Activated CD4-positive, alpha-beta T cell treated with anti-CD3 and anti-CD28 coated beads, Interleukin-2, amount 50 U/mL, for 24 hours (primary cell): ENCODE measurements around the gene MCF2L.
A peak's percentile ranks its signal among the peaks of the same experiment; 100 is the strongest.

ENCODE experiments used
- DNase-seq, 2 donors: peaks; one replicate each; pipeline ENCODE4 v3.0.0-alpha.2; 2020; ENCODE audit warnings: low read depth in 1 of 2, low spot score in 1 of 2

MCF2L gene

GRCh38 chr13:112963641-112964040 lies 5.4 kb upstream of the MCF2L start:
- DNase-seq = no peak

GRCh38 chr13:112964971-112965492 lies 4.0 kb upstream of the MCF2L start:
- no peak for DNase-seq

GRCh38 chr13:112965573-112966115 lies 3.4 kb upstream of the MCF2L start:
- no peak for DNase-seq

GRCh38 chr13:112966776-112967175 lies 2.2 kb upstream of the MCF2L start:
- DNase-seq = no peak

- DNase-seq = no peak
These were observed 1.2 kb upstream of the MCF2L start for GRCh38 chr13:112967686-112968379.

- DNase-seq = peak in 1 of 2 donors; percentile 9
These were observed 569 bp upstream of the MCF2L start for GRCh38 chr13:112968380-112968909.

- no peak for DNase-seq
These were observed 801 bp downstream of the MCF2L start for GRCh38 chr13:112969692-112970338.

GRCh38 chr13:112970552-112971287 lies 1.7 kb downstream of the MCF2L start:
- DNase-seq = no peak

GRCh38 chr13:112971288-112971643 lies 2.3 kb downstream of the MCF2L start:
- DNase-seq = no peak

GRCh38 chr13:112972258-112972657 lies 3.2 kb downstream of the MCF2L start:
- no peak for DNase-seq

GRCh38 chr13:112972867-112973576 lies 4.0 kb downstream of the MCF2L start:
- DNase-seq = no peak

- DNase-seq = no peak
These were observed 4.5 kb downstream of the MCF2L start for GRCh38 chr13:112973577-112973951.

GRCh38 chr13:112974125-112974524 lies 5.1 kb downstream of the MCF2L start:
- DNase-seq = no peak

- no peak for DNase-seq
These were observed 5.7 kb downstream of the MCF2L start for GRCh38 chr13:112974671-112975070.

- no peak for DNase-seq
These were observed 6.5 kb downstream of the MCF2L start for GRCh38 chr13:112975401-112975939.

GRCh38 chr13:112976526-112976925 lies 7.5 kb downstream of the MCF2L start:
- no peak for DNase-seq

GRCh38 chr13:112977091-112977490 lies 8.1 kb downstream of the MCF2L start:
- DNase-seq = no peak

- no peak for DNase-seq
These were observed 8.5 kb downstream of the MCF2L start for GRCh38 chr13:112977525-112977924.

GRCh38 chr13:112978561-112979405 lies 9.8 kb downstream of the MCF2L start:
- DNase-seq = no peak

- DNase-seq = no peak
These were observed 10.4 kb downstream of the MCF2L start for GRCh38 chr13:112979406-112979902.
